Hematopoietic multipotent progenitor cell (in vitro differentiated cells): ENCODE results near the gene KCNJ14. TPM values are rescaled to one million over a fixed set of nuclear protein-coding genes. Genes with fewer than 3 reads are reported as not detected.
A peak's percentile ranks its signal among the peaks of the same experiment; 100 is the strongest.

Source experiments
- DNase-seq, 3 donors: peaks; one replicate each; pipeline ENCODE4 v3.0.0-alpha.2; 2011 to 2015; ENCODE audit warnings: low read depth in 2 of 3, low spot score in 2 of 3
- total RNA-seq: library from RNA; depleted of rRNA; stranded (reverse); fragments of >200 nt; gene quantifications from one replicate; pipeline ENCODE4 v1.2.3, GENCODE V29; 2012

KCNJ14 gene
- total RNA-seq = 1.6 TPM

DNA sequence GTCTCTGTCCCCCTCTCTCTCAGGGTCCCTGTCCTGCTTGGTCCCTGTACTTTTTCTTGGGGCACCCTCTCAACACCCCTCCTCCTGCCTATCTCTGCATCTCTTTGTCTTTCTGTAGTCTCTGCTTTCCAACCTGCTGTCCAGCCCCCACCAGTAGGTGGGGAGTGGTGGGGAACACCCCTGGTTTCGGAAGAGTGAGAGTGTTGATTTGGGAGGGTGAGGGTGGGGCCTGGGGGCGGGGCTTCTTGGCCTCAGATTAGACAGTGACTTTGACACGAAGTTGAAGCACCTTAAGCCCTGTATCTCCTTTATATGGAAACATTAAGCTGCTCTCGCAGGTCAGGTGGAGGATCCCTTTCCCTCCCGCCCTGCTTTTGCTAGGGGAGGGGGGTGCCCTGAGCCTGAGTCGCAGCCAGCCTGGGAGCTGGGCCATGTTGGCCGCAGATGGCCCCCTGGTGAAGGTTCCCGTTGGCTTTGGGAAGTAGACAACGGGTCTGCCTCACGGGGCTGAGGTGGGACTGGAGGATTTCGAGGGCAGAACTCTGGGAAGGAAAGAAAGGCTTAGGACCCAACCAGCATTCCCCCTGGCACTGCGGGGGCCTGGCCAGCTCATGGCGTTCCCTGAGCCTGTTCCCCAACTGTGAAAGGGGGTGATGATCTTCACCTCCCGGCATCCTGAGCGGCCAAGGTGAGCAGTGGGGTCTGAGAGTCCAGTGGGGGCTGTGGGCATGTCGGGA lies at the start of gene KCNJ14:
TSS of gene KCNJ14 (plus strand) at position 404 of the 737 bp plus-strand sequence. CDS start 6,151 bp downstream, outside the sequence.
- DNase-seq = no peak

DNA sequence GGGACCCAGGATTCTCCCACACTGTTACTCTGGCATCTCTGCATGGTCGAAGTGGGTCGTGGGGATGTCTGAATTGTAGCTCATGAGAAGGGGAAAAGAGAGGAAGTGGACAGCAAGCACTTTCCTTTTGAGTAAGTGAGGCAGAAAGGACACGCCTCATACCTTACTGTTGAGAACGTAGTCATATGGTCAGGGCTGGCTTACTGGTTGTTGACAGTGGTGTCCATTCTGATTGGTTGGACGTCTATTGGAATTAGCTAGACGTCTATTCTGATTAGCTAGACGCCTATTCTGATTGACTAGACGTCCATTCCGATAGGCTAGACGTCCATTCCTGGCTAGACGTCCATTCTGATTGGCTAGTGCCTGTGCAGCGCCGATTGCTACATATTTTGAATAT lies 49.5 kb upstream of the KCNJ14 start:
- no peak for DNase-seq

DNA sequence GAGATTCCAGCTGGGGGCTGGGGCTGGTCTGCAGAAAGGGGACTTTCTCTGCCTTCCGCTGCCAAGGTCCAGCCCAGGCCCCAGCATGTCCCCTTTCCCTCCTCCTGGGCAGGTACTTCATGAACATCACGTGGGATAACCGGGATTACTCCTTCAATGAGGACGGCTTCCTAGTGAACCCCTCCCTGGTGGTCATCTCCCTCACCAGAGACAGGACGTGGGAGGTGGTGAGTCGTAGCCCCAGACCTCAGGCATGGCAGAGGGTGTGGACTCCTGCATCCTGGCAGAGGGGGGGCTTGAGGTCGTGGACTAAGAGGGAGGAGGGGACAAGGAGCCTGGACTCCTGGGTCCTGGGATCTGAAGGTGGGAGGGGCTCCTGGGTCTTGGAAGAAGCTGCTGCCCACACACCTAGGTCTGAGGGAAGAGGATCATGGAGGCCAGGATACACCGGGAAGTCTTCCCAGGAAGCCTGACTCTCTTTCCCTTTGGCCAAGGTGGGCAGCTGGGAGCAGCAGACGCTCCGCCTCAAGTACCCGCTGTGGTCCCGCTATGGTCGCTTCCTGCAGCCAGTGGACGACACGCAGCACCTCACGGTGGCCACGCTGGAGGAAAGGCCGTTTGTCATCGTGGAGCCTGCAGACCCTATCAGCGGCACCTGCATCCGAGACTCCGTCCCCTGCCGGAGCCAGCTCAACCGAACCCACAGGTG lies 41.3 kb upstream of the KCNJ14 start:
- no peak for DNase-seq

DNA sequence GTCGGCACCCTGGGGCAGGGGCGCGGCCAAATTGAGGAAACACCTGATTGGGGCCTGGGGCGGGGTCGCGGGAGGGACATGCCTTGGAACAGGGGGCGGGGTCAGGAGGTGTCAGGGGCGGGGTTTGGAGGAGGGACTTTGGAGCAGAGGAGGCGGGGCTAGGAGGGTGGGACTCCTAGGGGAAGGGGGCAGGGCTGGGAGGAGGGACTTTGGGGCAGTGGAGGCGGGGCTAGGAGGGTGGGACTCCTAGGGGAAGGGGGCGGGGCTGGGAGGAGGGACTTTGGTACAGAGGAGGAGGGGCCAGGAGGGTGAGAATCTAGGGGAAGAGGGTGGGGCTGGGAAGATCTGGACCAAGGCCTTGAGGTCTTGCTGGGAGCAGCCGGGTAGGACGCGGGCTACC lies 40.0 kb upstream of the KCNJ14 start:
- peak in 2 of 3 donors; percentile 92 to 93 for DNase-seq

DNA sequence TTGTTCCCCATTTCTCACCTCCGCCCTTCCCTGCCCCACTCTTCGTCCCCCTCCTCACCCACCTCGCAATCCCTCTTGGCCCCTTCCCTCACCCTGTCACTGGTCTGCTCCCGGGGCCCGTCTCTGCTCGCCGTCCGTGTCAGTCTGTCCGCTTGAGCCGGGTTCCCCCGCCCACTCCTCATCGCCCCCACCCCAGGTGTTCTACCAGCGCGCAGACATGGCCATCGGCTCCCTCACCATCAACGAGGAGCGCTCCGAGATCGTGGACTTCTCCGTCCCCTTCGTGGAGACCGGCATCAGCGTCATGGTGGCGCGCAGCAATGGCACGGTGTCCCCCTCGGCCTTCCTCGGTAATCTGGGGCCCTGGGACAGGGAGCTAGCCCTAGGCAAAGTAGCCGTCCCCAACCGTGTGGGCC lies 39.6 kb upstream of the KCNJ14 start:
- no peak for DNase-seq

DNA sequence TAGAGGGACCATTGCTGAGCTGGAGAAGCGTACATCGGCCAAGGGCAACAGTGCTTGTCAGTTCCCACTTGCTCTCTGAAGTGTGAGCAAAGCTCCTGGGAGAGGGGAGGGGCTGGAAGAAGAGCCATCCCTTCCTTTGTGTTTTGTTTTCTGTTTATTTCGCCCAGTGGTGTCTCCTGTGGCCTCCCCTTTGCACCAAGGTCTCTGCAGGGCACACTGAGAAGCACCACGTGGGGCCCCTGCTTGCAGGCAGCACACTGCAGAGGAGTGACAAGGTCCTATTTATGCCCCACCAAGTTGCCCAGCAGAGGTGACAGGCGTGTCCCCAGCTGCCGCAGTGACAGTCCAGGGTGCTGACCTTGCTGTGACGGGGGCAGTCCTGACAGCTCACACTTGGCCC lies 38.0 kb upstream of the KCNJ14 start:
- DNase-seq = no peak

DNA sequence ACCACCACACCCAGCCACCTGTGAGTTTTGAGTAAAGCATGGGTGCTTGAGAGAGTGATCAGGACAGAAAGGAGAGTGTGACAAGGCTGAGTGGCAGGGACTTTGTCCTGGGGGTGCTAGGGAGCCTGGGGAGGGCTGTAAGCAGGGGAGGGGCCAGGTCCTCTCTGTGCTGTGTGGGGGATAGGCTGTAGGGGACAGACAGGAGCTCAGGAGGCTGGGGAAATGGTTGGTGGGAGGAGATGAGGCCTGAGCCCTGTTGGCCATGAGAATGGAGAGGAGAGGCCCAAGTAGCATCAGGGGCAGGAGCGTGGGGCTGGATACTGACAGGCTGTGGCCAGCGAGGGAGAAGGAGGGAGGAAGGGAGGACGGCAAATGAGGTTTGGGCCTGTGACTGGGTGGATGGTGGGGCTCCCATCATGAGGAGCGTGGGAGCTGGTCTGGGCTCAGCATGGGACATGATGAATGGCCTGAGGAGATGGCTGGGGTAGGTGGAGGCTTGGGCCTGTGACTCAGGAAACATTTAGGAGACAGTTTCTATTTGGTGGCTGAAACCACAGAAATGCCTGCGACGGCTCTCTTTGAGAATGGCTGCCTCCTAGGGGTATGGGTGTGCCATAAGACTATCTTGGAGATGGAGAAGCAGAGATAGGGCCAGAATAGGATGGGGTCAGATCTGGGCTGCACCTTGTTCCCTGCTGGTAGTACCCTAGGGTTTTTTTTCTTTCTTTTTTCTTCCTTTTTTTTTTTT lies 36.9 kb upstream of the KCNJ14 start:
- DNase-seq = peak in 2 of 3 donors; percentile 59 to 64

DNA sequence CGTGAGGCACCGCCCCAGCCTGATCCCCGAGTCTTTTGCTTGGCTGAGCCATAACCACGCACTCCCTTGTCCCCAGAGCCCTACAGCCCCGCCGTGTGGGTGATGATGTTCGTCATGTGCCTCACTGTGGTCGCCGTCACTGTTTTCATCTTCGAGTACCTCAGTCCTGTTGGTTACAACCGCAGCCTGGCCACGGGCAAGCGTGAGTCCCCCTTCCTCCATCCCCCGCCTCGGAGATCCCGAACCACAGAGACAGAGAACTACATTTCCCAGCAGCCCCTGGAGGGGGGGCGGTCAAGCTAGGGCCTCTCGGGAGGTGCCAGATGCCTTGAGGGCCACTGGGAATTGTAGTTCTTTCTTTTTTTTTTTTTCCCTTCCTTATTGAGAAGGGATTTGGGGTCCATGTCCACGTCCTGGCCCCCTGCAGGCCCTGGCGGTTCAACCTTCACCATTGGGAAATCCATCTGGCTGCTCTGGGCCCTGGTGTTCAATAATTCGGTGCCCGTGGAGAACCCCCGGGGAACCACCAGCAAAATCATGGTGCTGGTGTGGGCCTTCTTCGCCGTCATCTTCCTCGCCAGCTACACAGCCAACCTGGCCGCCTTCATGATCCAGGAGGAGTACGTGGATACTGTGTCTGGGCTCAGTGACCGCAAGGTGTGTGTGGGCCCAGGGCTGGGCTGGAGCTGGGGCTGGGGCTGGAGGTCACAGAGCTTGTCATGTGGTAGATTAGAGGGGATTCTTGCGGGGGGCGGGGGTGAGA lies 36.0 kb upstream of the KCNJ14 start:
- DNase-seq = peak in 2 of 3 donors; percentile 86 to 91

DNA sequence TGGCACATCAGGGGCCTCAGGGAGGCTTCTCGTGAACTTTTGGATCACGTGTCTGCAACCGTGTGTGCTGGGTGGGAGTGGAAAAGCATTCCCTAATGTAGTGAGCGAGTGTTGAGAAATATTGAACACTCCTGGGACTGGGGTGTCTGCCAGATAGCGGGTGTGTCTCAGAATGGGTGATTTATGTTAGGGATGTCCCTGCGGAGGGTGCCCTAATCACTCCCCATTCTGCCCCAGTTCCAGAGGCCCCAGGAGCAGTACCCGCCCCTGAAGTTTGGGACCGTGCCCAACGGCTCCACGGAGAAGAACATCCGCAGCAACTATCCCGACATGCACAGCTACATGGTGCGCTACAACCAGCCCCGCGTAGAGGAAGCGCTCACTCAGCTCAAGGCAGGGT lies 33.8 kb upstream of the KCNJ14 start:
- DNase-seq = no peak

DNA sequence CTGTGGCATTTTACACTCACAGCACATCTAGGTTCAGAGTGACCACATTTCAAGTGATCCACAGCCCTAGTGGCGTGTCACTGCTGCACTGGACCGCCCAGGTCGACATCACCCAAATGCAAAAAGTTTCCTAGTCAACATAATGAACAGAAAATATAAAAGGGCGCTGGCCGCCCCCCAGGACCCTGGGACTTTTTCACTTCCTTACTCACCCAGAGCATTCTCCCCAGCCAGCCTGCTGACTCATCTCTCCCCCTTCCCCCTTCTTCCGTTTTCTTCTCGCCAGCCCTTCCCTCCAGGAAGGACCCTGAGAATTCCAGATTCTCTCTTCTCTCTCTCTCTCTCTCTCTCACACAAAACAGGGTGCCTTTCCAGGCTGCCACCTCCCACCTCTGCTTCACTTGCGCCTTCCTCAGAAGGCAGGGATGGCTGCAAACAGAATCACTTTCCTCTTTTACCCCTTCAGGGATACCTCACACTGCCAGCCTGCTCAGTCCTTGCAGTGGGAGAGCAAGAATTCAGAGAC lies 30.6 kb upstream of the KCNJ14 start:
- peak in 2 of 3 donors; percentile 37 to 61 for DNase-seq

DNA sequence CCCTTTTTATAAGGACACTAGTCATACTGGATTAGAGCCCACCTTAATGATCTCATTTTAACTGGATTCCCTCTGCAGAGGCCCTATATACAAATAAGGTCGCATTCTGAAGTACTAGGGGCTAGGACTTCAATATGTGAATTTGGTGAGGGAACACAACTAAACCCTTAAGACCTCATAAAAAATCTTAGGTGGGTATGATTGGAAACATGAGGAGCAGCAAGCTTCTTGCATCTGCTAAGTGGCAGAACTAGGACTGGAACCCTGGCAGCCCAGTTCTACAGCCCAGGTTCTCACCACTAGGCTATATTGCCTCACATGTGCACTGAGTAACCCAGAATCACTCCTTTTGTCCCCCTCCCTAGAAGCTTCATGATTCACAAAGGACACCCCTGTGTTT lies 26.7 kb upstream of the KCNJ14 start:
- no peak for DNase-seq

DNA sequence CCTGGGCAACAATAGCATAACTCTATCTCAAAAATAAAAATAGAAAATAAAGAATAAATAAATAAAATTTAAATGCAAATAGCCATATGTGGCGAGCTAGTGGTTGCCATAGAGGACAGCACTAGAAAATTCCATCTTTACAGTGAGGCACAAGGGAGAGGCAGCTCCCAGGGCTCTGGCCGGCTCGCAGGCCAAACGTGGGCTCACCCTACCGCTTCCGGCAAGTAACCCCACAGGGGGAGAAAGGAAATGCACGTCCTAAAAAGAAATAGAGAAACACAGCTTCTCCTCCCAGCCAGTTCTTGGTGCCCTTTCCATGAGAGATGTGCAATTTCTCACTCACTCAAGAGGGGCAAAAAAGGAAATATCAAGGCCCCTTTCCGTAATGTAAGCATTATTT lies 22.0 kb upstream of the KCNJ14 start:
- DNase-seq = no peak

DNA sequence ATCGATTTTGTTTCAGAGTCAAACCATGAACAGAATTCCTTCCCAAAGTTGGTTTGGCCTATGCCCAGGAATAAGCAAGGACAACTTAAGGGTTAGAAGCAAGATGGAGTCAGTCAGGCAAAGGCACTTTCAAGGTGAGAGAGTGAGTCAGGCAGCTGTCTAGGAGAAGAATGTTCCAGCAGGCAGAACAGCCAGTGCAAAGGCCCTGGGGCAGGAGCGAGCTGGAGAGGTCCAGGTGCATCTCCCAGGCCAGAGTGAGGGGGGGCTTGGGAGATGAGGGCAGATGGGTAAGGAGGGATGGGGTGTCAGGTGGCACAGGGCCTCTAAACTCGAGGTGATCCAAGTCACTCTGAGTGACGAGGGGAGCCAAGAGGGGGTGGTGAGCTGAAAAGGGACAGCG lies 18.8 kb upstream of the KCNJ14 start:
- no peak for DNase-seq

DNA sequence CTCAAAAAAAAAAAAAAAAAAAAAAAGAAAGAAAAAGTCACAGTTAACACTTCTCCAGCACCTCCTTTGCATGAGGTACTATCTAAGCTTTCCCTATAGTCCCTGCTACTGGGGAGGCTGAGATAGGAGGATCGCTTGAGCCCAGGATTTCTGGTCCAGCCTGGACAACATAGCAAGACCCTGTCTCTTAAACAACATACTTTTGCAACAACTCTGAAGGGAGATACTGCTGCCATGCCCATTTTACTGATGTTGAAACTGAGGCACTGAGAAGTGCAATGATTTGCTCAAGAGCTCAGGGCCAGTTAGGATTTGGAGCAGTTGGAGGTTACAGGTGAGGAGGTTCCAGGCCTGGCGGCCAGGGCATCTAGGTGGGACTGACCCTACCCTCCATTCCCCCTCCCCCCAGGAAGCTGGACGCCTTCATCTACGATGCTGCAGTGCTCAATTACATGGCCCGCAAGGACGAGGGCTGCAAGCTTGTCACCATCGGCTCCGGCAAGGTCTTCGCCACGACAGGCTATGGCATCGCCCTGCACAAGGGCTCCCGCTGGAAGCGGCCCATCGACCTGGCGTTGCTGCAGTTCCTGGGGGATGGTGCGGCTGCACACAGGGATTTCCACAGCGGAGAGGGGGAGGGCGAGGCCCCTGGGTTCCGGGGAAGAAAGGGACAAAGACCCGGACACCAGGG lies 13.9 kb upstream of the KCNJ14 start:
- no peak for DNase-seq

DNA sequence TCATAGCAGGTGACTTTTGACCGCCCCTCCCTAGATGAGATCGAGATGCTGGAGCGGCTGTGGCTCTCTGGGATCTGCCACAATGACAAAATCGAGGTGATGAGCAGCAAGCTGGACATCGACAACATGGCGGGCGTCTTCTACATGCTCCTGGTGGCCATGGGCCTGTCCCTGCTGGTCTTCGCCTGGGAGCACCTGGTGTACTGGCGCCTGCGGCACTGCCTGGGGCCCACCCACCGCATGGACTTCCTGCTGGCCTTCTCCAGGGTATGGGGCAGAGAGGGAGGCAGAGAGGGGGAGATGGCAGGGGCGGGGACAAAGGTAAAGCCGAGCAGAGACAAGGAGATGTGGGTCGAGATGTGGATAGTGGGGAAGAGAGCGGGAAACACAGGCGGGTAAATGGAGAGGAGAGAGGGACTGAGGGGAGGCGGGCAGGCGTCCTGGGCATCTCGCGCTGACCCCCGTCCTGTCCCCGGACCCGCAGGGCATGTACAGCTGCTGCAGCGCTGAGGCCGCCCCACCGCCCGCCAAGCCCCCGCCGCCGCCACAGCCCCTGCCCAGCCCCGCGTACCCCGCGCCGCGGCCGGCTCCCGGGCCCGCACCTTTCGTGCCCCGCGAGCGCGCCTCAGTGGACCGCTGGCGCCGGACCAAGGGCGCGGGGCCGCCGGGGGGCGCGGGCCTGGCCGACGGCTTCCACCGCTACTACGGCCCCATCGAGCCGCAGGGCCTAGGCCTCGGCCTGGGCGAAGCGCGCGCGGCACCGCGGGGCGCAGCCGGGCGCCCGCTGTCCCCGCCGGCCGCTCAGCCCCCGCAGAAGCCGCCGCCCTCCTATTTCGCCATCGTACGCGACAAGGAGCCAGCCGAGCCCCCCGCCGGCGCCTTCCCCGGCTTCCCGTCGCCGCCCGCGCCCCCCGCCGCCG lies 13.0 kb upstream of the KCNJ14 start:
- no peak for DNase-seq

DNA sequence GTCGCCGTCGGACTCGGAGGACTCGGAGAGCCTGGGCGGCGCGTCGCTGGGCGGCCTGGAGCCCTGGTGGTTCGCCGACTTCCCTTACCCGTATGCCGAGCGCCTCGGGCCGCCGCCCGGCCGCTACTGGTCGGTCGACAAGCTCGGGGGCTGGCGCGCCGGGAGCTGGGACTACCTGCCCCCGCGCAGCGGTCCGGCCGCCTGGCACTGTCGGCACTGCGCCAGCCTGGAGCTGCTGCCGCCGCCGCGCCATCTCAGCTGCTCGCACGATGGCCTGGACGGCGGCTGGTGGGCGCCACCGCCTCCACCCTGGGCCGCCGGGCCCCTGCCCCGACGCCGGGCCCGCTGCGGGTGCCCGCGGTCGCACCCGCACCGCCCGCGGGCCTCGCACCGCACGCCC lies 12.1 kb upstream of the KCNJ14 start:
- DNase-seq = peak in 1 of 3 donors; percentile 27

DNA sequence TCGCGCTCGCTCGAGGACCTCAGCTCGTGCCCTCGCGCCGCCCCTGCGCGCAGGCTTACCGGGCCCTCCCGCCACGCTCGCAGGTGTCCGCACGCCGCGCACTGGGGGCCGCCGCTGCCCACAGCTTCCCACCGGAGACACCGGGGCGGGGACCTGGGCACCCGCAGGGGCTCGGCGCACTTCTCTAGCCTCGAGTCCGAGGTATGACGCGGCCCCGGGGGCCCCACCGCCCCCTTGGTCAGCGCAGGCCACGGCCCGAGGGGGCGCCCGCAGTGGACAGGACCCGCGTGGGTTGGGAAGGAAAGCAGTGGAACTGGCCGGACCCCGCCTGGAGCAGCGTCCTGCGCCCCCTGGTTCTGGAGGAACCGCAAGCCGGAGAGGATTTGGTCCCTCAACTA lies 11.6 kb upstream of the KCNJ14 start:
- DNase-seq = no peak

DNA sequence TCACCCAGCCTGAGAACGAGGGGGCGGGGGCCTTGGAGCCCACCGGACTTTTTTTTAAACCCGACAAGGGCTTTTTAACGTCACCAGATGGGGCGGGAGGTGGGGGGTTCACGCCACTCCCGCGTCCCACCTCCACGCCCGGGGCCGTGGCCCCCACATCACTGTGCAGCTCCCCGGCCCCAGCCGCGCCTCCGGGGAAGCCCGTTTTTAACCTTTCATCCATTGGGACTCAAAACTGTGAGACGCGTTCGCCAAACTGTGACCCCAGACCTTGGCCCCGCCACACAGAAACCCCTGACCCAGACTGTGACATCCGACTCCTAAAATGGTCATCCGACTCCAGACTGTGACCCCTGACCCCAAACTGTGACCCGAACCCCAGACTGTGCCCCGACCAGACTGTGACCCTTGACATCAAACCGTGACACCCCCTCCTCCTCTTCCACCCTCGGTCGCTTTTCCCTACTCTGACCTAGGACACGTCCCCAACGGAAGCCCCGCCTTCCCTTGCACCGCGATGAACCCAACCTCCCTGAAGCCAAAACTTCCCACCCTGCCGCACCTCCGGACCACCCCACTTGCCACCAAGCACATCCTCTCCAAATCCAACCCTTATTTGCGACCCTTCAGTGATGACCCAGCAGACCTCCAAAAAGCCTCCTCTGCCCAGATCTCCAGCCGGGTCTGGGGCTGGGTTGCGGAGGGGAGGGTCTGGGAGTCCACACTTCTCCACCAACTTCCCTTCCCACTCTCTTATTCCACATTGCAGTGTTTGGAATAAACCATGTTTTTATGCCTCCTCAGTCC lies 11.0 kb upstream of the KCNJ14 start:
- no peak for DNase-seq
